Ishikawa (cell line): ENCODE measurements around the gene PTPN6.

ENCODE experiments used
- CEBPB ChIP-seq: IDR thresholded peaks from 2 replicates; pipeline ENCODE4 v1.6.1; 2012
- CREB1 ChIP-seq: IDR thresholded peaks from 2 replicates; pipeline ENCODE4 v1.6.1; 2012; ENCODE audit warnings: low read depth
- EGR1 ChIP-seq: IDR thresholded peaks from 2 replicates; pipeline ENCODE4 v1.6.1; 2012
- EP300 ChIP-seq: IDR thresholded peaks from 2 replicates; pipeline ENCODE4 v1.6.1; 2012; ENCODE audit warnings: borderline replicate concordance
- FOXM1 ChIP-seq: IDR thresholded peaks from 2 replicates; pipeline ENCODE4 v1.6.1; 2012; ENCODE audit warnings: low read depth, borderline replicate concordance
- MAX ChIP-seq: IDR thresholded peaks from 2 replicates; pipeline ENCODE4 v1.6.1; 2012
- NFIC ChIP-seq: IDR thresholded peaks from 2 replicates; pipeline ENCODE4 v1.6.1; 2012
- RAD21 ChIP-seq: IDR thresholded peaks from 2 replicates; pipeline ENCODE4 v1.6.1; 2012; ENCODE audit warnings: low read depth
- REST ChIP-seq: IDR thresholded peaks from 2 replicates; pipeline ENCODE4 v1.6.1; 2012; ENCODE audit warnings: low read depth, mild to moderate bottlenecking
- TAF1 ChIP-seq: IDR thresholded peaks from 2 replicates; pipeline ENCODE4 v1.6.1; 2012; ENCODE audit warnings: low read depth, mild to moderate bottlenecking
- TCF12 ChIP-seq: IDR thresholded peaks from 2 replicates; pipeline ENCODE4 v1.6.1; 2012; ENCODE audit warnings: low read depth
- TEAD4 ChIP-seq: IDR thresholded peaks from 2 replicates; pipeline ENCODE4 v1.6.1; 2012
- YY1 ChIP-seq: IDR thresholded peaks from 2 replicates; pipeline ENCODE4 v1.6.1; 2012; ENCODE audit warnings: low read depth
- ZBTB7A ChIP-seq: IDR thresholded peaks from 2 replicates; pipeline ENCODE4 v1.6.1; 2012; ENCODE audit warnings: low read depth
- TF ChIP-seq, protein P1 (sequence below): IDR thresholded peaks from 2 replicates; pipeline ENCODE4 v1.6.1; 2012

PTPN6 gene

DNA sequence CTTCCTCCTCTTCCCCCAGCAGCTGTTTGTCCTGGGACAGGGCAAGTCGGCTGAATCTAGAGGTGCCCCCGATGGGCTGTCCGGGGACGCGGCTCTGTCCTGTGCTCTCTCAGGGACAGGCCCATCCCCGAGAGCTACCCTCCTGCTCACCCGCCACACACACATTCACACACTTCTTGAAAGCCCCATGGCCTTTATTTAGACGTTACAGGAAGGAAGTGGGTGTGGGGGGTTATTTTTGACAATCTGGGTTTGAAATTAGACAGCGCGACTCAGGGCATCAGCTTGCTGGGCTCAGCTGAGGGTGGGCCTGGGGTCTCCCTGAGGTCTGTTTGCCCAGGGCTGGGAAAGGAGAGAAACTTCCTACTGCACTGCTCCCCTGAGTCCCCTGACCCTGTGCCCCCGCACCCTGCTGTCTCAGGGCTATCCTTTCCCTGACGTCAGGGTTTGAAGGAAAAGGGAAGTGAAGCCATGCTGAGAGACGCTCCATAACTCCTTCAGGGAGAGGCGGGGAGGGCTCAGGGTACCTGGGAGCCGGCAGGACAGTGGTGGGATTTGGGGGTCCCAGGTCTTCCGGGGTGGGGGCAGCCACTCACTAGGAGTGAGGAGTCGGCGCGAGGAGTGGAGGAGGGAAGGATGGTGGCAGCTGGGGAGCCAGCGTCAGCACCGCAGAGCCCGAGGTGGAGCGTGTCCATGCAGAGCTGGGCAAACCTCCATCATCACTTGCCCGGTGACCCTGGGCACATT is 8.1 kb downstream of the PTPN6 start:
- TF ChIP-seq, protein P1, sequence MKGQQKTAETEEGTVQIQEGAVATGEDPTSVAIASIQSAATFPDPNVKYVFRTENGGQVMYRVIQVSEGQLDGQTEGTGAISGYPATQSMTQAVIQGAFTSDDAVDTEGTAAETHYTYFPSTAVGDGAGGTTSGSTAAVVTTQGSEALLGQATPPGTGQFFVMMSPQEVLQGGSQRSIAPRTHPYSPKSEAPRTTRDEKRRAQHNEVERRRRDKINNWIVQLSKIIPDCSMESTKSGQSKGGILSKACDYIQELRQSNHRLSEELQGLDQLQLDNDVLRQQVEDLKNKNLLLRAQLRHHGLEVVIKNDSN = no peak
- TF ChIP-seq TEAD4 = no peak
- TF ChIP-seq YY1 = no peak
- TF ChIP-seq REST = no peak
- no peak for TF ChIP-seq MAX
- TF ChIP-seq TCF12 = no peak
- no peak for TF ChIP-seq EGR1
- no peak for TF ChIP-seq FOXM1
- TF ChIP-seq EP300 = no peak

- TF ChIP-seq NFIC (no peak), TCF12 (no peak), RAD21 (no peak), CREB1 (no peak), EP300 (no peak), YY1 (no peak), FOXM1 (no peak), REST (no peak), EGR1 (no peak), CEBPB (no peak), MAX (no peak)
These were observed 8.8 kb downstream of the PTPN6 start for GRCh38 chr12:6959805-6960592.

DNA sequence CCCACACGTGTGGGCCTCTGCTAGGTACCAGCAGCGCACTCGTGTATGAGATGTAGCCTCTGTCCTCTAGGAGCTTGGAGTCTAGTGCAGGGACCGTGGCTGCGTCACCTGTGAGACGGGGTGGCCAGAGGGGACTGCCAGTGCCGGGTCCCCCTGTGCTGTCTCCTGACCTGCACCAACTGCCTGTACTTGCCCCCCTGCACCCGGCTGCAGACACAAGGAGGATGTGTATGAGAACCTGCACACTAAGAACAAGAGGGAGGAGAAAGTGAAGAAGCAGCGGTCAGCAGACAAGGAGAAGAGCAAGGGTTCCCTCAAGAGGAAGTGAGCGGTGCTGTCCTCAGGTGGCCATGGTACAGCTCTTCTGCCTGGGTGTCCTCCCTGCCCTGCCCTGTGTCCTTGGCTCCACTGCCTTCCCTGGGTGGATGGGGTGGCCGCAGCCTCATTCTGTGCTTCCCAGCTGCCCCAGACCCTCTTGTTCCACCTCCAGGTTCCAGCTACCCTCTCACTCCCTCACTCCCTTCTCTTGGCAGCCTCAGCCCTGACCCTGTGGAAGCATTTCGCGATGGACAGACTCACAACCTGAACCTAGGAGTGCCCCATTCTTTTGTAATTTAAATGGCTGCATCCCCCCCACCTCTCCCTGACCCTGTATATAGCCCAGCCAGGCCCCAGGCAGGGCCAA is 9.6 kb downstream of the PTPN6 start:
- TF ChIP-seq RAD21 (0 out of 2 replicates have a peak, but pooled peaks have one; percentile 26), TAF1 (no peak)

DNA sequence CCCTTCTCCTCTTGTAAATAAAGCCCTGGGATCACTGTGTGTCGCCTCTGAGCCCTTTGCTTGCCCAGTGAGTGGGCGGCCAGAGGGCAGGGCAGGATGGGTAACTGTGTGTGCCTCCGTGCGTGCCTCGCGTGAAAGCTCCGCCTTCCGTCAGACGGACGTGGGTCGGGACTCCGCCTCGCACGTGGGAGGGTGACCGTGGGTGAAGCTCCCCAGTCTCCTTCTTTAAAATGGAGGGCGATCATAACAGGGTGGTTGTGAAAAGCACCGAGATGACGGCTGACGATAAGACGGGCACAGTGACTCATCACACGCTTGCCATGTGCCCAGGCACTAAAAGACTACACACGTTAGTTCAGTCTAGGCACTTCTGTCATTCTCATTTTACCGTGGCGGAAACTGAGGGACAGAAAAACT is 10.1 kb downstream of the PTPN6 start:
- TF ChIP-seq EP300 (0 out of 2 replicates have a peak, but pooled peaks have one; percentile 4), EGR1 (peak; percentile 33; the same call in 1 of the 2 replicates)
- TF ChIP-seq, protein P1 = no peak

DNA sequence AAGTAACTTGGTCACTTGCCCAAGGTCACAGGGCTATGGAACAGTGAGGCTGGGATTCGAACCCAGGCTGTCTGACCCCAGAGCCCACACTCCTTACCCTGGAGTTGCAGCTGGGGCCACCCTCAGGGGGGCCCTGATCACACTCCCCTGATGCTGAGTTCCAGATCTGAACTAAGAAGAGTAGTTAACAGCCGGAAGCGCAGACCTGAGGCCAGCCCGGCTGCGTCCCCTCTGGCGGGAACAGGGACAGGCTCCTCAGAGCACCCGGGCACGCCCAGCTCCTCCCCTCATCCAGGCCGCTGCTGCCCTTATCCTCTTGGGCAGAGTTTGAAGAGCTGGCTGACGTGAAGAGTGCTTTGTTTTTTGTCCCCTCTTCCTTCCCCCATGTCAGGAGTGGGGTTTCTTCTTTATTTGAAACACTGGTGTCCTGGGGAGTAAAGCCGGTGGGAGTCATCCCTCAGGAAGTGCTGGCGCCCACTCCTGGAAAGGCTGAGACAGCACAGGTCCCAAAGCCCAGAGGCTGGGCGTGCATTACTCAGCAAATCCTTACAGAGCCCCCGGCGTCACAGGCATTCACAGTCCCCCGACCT is 10.6 kb downstream of the PTPN6 start:
- no peak; the same call in none of the 2 replicates for TF ChIP-seq RAD21
- no peak for TF ChIP-seq NFIC
- no peak for TF ChIP-seq CREB1
- TF ChIP-seq YY1 = no peak
- no peak for TF ChIP-seq TAF1
- TF ChIP-seq FOXM1 = no peak
- no peak for TF ChIP-seq EP300
- TF ChIP-seq TCF12 = peak; percentile 45; the same call in 1 of the 2 replicates
- TF ChIP-seq MAX = peak; percentile 15
- TF ChIP-seq, protein P1 = no peak
- no peak for TF ChIP-seq TEAD4
- TF ChIP-seq CEBPB = no peak
- no peak for TF ChIP-seq EGR1
- TF ChIP-seq ZBTB7A = no peak
- TF ChIP-seq REST = no peak
